HepG2 (cell line): Measurements from ENCODE around the gene GALNT18.

Experiments
- BRCA1 ChIP-seq: sonication (generic); formaldehyde crosslinking; IDR thresholded peaks from 2 replicates; pipeline ENCODE4 v1.4.0; 2020; ENCODE audit warnings: missing genetic modification reagents
- EP300 ChIP-seq, 3 experiments: sonication (generic) in 1 of 3; formaldehyde crosslinking in 1 of 3; IDR thresholded peaks; 2 replicates each; pipeline versions ENCODE4 v1.5.1 to v1.6.1; 2011 to 2020; ENCODE audit warnings: low read depth in 2 of 3, low read length in 2 of 3, borderline replicate concordance in 1 of 3, improper control_type of control experiment in 1 of 3, mild to moderate bottlenecking in 1 of 3, missing genetic modification reagents in 1 of 3, moderate library complexity in 1 of 3
- EZH2 ChIP-seq: conservative IDR thresholded peaks from 2 replicates; pipeline ENCODE4 v1.6.1; 2012; ENCODE audit warnings: mild to moderate bottlenecking, low read depth, low read length, moderate library complexity
- FOSL1 ChIP-seq: sonication (generic); formaldehyde crosslinking; IDR thresholded peaks from 2 replicates; pipeline ENCODE4 v1.9.0; 2021; ENCODE audit warnings: missing genetic modification reagents, borderline replicate concordance
- HDAC2 ChIP-seq: sonication (generic); formaldehyde crosslinking; IDR thresholded peaks from 2 replicates; pipeline ENCODE4 v1.4.0; 2020; ENCODE audit warnings: missing genetic modification reagents
- MAX ChIP-seq: IDR thresholded peaks from 2 replicates; pipeline ENCODE4 v1.6.1; 2012; ENCODE audit warnings: inconsistent platforms
- SP2 ChIP-seq: sonication (generic); formaldehyde crosslinking; IDR thresholded peaks from 2 replicates; pipeline ENCODE4 v1.5.1; 2020; ENCODE audit warnings: mild to moderate bottlenecking, missing genetic modification reagents
- TP53 ChIP-seq: sonication (generic); formaldehyde crosslinking; conservative IDR thresholded peaks from 2 replicates; pipeline ENCODE4 v1.4.0; 2020; ENCODE audit warnings: missing genetic modification reagents
- YY1 ChIP-seq: IDR thresholded peaks from 2 replicates; pipeline ENCODE4 v1.6.1; 2011; ENCODE audit warnings: low read length, low read depth, moderate library complexity, mild to moderate bottlenecking; ENCODE audit not compliant: insufficient read depth, insufficient replicate concordance
- ZNF143 ChIP-seq: sonication (generic); formaldehyde crosslinking; IDR thresholded peaks from 2 replicates; pipeline ENCODE4 v1.4.0; 2020; ENCODE audit warnings: missing genetic modification reagents
- ZNF891 ChIP-seq: sonication (generic); formaldehyde crosslinking; IDR thresholded peaks from 2 replicates; pipeline ENCODE4 v1.5.0; 2020; ENCODE audit warnings: mild to moderate bottlenecking, missing genetic modification reagents
- TF ChIP-seq, protein P1 (sequence below): sonication (generic); formaldehyde crosslinking; IDR thresholded peaks from 2 replicates; pipeline ENCODE4 v1.4.0; 2020; ENCODE audit warnings: missing genetic modification reagents, borderline replicate concordance

GRCh38 chr11:11568651-11569229 is 53.1 kb downstream of the GALNT18 start:
- TF ChIP-seq YY1 (no peak), ZNF143 (no peak), BRCA1 (CRISPR knock-in tag) (no peak), EP300 (IDR thresholded peaks at IDR 0.05; ENCODE audit: low read depth in 2 of 2, low read length in 2 of 2) (no peak), EP300 (CRISPR knock-in tag; IDR thresholded peaks at IDR 0.05; ENCODE audit: borderline replicate concordance) (no peak), TP53 (CRISPR knock-in tag) (no peak), MAX (no peak), HDAC2 (CRISPR knock-in tag) (no peak), EZH2 (no peak), ZNF891 (CRISPR knock-in tag) (no peak), SP2 (CRISPR knock-in tag) (no peak), FOSL1 (CRISPR knock-in tag) (no peak)
- TF ChIP-seq, protein P1, sequence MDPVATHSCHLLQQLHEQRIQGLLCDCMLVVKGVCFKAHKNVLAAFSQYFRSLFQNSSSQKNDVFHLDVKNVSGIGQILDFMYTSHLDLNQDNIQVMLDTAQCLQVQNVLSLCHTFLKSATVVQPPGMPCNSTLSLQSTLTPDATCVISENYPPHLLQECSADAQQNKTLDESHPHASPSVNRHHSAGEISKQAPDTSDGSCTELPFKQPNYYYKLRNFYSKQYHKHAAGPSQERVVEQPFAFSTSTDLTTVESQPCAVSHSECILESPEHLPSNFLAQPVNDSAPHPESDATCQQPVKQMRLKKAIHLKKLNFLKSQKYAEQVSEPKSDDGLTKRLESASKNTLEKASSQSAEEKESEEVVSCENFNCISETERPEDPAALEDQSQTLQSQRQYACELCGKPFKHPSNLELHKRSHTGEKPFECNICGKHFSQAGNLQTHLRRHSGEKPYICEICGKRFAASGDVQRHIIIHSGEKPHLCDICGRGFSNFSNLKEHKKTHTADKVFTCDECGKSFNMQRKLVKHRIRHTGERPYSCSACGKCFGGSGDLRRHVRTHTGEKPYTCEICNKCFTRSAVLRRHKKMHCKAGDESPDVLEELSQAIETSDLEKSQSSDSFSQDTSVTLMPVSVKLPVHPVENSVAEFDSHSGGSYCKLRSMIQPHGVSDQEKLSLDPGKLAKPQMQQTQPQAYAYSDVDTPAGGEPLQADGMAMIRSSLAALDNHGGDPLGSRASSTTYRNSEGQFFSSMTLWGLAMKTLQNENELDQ (CRISPR knock-in tag) = no peak
